A673 (cell line): ENCODE results near the gene PKN2. TPM values are rescaled to one million over a fixed set of nuclear protein-coding genes. Genes with fewer than 3 reads are reported as not detected.

Experiments
- BruUV-seq: library from RNA; stranded (reverse); fragments of 400-500 nt; replicated peaks from 2 replicates; lab custom pipeline; 2021; lab: Mats Ljungman, UMichigan
- CTCF ChIA-PET: fragments of 300-600 bp; sonication (Branson Sonifier 250); formaldehyde crosslinking; loops from one replicate; lab custom pipeline; 2022; ENCODE audit warnings: antibody characterized with exemption; lab: Charles Lee
- POLR2A ChIA-PET: fragments of 300-600 bp; sonication (Branson Sonifier 250); formaldehyde crosslinking; loops from one replicate; lab custom pipeline; 2022; ENCODE audit warnings: antibody characterized with exemption; ENCODE audit not compliant: low non-redundant PET; lab: Charles Lee
- DNase-seq: peaks from one replicate; pipeline ENCODE4 v3.0.0-alpha.2; 2015; ENCODE audit warnings: low spot score
- H3K27ac ChIP-seq: fragments of 200-600 bp; sonication (generic); 2 replicates; pipeline ENCODE4 v1.5.1; 2016; ENCODE audit warnings: mixed run types, low read depth, mild to moderate bottlenecking, mixed read lengths, antibody characterized with exemption, low read length; ENCODE audit not compliant: poor library complexity, severe bottlenecking
- H3K27me3 ChIP-seq: fragments of 200-600 bp; sonication (generic); replicated peaks from 2 replicates; pipeline ENCODE4 v1.6.1; 2017; ENCODE audit warnings: mixed run types, low read depth, mild to moderate bottlenecking, mixed read lengths, antibody characterized with exemption, low read length; ENCODE audit not compliant: insufficient read depth, poor library complexity
- H3K36me3 ChIP-seq: fragments of 200-600 bp; sonication (generic); 2 replicates; pipeline ENCODE4 v1.6.1; 2016; ENCODE audit warnings: mixed run types, mild to moderate bottlenecking, mixed read lengths, antibody characterized with exemption, low read length; ENCODE audit not compliant: insufficient read depth, poor library complexity, severe bottlenecking
- H3K4me1 ChIP-seq: fragments of 200-600 bp; sonication (generic); 2 replicates; pipeline ENCODE4 v1.6.1; 2017; ENCODE audit warnings: mixed run types, mild to moderate bottlenecking, mixed read lengths, antibody characterized with exemption, low read length; ENCODE audit not compliant: insufficient read depth, poor library complexity, severe bottlenecking
- H3K4me3 ChIP-seq: fragments of 200-600 bp; sonication (generic); 2 replicates; pipeline ENCODE4 v1.5.1; 2016; ENCODE audit warnings: low read depth, mixed run types, mild to moderate bottlenecking, mixed read lengths, low read length; ENCODE audit not compliant: poor library complexity, severe bottlenecking
- H3K9me3 ChIP-seq: fragments of 200-600 bp; sonication (generic); 2 replicates; pipeline ENCODE4 v1.6.1; 2016; ENCODE audit warnings: mixed run types, low read depth, mild to moderate bottlenecking, mixed read lengths, antibody characterized with exemption, low read length; ENCODE audit not compliant: poor library complexity, severe bottlenecking
- EZH2 ChIP-seq: fragments of 200-600 bp; sonication (generic); IDR thresholded peaks from 2 replicates; pipeline ENCODE4 v1.6.1; 2017; ENCODE audit warnings: borderline replicate concordance, low read depth, mild to moderate bottlenecking, mixed read lengths, antibody characterized with exemption, low read length; ENCODE audit not compliant: poor library complexity, severe bottlenecking
- intact Hi-C: fragments of 100-400 bp; cut with micrococcal nuclease; formaldehyde crosslinking; loops from one replicate; pipeline ENCODE4 v1.10.0; 2022; ENCODE audit not compliant: unreplicated experiment
- total RNA-seq: library from RNA; stranded (reverse); gene quantifications from 2 replicates; pipeline ENCODE4 v1.2.3, GENCODE V29; 2021
- TF ChIP-seq, protein P1 (sequence below): fragments of 300-800, 200-600 bp; sonication (generic); conservative IDR thresholded peaks from 2 replicates; pipeline ENCODE4 v1.5.1; 2017; ENCODE audit warnings: low read depth, mild to moderate bottlenecking, antibody characterized with exemption, low read length, moderate library complexity, mixed read lengths

Gene PKN2
- total RNA-seq, 1 experiment from 2014 or later, result 55.6 TPM

DNA sequence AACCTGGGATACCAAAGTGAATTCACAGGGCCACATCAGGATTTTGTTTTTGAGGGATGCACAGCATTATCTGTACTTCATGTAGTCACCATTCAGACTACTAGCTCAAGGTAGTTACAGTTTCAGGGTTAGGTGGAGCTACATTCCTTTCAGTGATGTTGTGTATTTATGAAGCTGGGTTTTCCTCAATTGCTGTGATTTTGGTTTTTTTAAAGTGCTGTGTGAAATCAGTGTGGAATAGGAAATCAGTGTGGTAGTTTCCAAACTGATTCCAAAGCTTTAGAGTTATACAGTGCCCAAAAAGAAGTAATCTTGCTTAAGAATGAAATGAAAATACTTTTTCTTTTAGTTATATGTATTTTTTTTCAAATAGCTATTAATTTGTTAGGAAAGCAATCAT lies 95.8 kb downstream of the PKN2 start:
- intact Hi-C loops, result no loop called here
- H3K4me1 ChIP-seq, result peaks cover 6% of the 10 kb centered on the region
- no peak overlapping the region for H3K4me3 ChIP-seq
- CTCF ChIA-PET, result no interaction called here
- no peaks in the 10 kb centered on the region for H3K27me3 ChIP-seq
- peaks cover under 1% of the 10 kb centered on the region for H3K36me3 ChIP-seq
- no peak overlapping the region for H3K27ac ChIP-seq
- TF ChIP-seq EZH2, result no peak
- TF ChIP-seq, protein P1, sequence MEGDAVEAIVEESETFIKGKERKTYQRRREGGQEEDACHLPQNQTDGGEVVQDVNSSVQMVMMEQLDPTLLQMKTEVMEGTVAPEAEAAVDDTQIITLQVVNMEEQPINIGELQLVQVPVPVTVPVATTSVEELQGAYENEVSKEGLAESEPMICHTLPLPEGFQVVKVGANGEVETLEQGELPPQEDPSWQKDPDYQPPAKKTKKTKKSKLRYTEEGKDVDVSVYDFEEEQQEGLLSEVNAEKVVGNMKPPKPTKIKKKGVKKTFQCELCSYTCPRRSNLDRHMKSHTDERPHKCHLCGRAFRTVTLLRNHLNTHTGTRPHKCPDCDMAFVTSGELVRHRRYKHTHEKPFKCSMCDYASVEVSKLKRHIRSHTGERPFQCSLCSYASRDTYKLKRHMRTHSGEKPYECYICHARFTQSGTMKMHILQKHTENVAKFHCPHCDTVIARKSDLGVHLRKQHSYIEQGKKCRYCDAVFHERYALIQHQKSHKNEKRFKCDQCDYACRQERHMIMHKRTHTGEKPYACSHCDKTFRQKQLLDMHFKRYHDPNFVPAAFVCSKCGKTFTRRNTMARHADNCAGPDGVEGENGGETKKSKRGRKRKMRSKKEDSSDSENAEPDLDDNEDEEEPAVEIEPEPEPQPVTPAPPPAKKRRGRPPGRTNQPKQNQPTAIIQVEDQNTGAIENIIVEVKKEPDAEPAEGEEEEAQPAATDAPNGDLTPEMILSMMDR, result no peak
- POLR2A ChIA-PET, result no interaction called here
- BruUV-seq, result no TSS peak
- no peaks in the 10 kb centered on the region for H3K9me3 ChIP-seq
- no peak for DNase-seq

DNA sequence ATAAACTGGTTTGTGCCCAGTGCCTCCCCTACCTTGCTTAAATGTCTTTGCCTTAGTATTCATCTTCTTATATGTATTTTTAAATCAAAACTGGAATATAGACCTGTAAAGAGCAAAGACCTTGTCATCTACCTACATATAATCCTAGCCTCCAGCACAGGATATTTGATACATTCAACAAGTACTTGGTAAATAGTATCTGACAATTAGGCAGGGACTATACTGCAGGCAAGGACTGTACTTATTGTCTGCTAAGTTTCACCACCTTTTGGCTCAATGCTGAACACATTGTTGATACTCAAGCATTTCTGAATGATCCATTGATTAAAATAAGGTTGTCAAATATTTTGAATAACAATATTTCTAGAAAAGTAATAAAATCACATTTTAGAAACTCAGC lies 96.4 kb downstream of the PKN2 start:
- TF ChIP-seq, protein P1, result no peak
- TF ChIP-seq EZH2, result no peak
- H3K27me3 ChIP-seq, result no peaks in the 10 kb centered on the region
- ChIA-PET CTCF (no interaction called here), POLR2A (no interaction called here)
- no TSS peak for BruUV-seq
- no peak overlapping the region for H3K4me3 ChIP-seq
- H3K27ac ChIP-seq, result no peak overlapping the region
- peaks cover 7% of the 10 kb centered on the region for H3K36me3 ChIP-seq
- peaks cover 6% of the 10 kb centered on the region for H3K4me1 ChIP-seq
- H3K9me3 ChIP-seq, result no peaks in the 10 kb centered on the region
- intact Hi-C loops, result no loop called here
- no peak for DNase-seq

DNA sequence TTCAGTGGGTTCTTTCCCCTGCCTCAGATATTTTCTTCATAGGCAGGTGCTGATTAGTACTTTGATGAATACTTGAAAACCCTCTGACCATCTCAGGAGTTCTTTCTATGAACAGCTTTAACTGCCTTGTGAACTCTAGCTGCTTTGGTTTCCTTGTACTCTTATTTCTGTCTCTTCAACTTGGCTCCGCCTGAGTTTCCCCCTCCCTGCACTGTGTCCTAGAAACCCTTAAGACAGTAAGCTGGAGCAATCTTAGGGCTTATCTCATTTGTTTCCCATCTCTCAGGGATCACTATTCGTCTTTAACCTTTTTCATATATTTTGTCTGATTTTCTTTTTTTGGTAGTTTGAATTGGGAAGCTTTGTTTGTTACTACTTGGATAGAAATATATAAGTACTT lies 99.1 kb downstream of the PKN2 start:
- no peak for DNase-seq
- no peak overlapping the region for H3K4me3 ChIP-seq
- no peak overlapping the region for H3K27ac ChIP-seq
- TF ChIP-seq EZH2, result no peak
- TF ChIP-seq, protein P1, result no peak
- BruUV-seq, result no TSS peak
- CTCF ChIA-PET, result no interaction called here
- peaks cover 10% of the 10 kb centered on the region for H3K36me3 ChIP-seq
- no peaks in the 10 kb centered on the region for H3K27me3 ChIP-seq
- POLR2A ChIA-PET, result no interaction called here
- peaks cover 6% of the 10 kb centered on the region for H3K4me1 ChIP-seq
- intact Hi-C loops, result no loop called here
- no peaks in the 10 kb centered on the region for H3K9me3 ChIP-seq
